ENCODE results near the gene NME1. TPM values are rescaled to one million over a fixed set of nuclear protein-coding genes. Genes with fewer than 3 reads are reported as not detected.

The NME1 gene
- total RNA-seq, 2 donors from 2014 or later = 17.5 to 27.2 TPM

DNA sequence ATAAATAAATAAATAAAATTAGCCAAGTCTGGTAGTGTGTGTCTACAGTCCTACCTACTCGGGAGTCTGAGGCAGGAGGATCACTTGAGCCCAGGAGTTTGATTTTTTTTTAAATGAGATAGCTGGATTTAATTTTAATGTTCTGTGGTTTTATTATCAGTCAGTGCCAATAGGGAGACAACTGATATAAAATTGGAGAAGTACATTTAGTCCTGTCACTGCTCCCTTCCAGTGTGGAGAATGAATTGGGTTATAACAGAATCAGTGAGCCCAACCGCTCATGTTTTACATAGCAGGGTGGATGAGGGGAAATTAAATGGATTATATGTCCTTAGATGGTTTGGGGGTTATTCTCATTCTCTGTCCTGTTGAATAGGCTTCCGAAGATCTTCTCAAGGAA lies 6.2 kb downstream of the NME1 start:
- Histone ChIP-seq H3K27me3 (no peaks in the 10 kb centered on the region), H3K36me3 (replicated peaks in 1 of 2; ENCODE audit: insufficient read depth in 1 of 2, low read depth in 2 of 2) (peaks cover 0 to 3% of the 10 kb centered on the region in 2 donors), H3K27ac (no peak overlapping the region), H3K4me3 (no peak overlapping the region), H3K4me1 (peaks cover 8% of the 10 kb centered on the region), H3K9me3 (no peaks in the 10 kb centered on the region)
- ATAC-seq (no peak), DNase-seq (no peak)
- 93 to 94% methylated on average over 3 of the region's 3 CpGs for WGBS, 2 donors
- intact Hi-C loops (cut with DNase I) = loop anchor here (10.0 kb wide), 1 partner anchor 155 kb away; no protein-coding TSS in a partner anchor
- TF ChIP-seq, protein P1, sequence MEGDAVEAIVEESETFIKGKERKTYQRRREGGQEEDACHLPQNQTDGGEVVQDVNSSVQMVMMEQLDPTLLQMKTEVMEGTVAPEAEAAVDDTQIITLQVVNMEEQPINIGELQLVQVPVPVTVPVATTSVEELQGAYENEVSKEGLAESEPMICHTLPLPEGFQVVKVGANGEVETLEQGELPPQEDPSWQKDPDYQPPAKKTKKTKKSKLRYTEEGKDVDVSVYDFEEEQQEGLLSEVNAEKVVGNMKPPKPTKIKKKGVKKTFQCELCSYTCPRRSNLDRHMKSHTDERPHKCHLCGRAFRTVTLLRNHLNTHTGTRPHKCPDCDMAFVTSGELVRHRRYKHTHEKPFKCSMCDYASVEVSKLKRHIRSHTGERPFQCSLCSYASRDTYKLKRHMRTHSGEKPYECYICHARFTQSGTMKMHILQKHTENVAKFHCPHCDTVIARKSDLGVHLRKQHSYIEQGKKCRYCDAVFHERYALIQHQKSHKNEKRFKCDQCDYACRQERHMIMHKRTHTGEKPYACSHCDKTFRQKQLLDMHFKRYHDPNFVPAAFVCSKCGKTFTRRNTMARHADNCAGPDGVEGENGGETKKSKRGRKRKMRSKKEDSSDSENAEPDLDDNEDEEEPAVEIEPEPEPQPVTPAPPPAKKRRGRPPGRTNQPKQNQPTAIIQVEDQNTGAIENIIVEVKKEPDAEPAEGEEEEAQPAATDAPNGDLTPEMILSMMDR (IDR thresholded peaks at IDR 0.05) = no peak
- TF ChIP-seq POLR2A (IDR thresholded peaks at IDR 0.05) = no peak

DNA sequence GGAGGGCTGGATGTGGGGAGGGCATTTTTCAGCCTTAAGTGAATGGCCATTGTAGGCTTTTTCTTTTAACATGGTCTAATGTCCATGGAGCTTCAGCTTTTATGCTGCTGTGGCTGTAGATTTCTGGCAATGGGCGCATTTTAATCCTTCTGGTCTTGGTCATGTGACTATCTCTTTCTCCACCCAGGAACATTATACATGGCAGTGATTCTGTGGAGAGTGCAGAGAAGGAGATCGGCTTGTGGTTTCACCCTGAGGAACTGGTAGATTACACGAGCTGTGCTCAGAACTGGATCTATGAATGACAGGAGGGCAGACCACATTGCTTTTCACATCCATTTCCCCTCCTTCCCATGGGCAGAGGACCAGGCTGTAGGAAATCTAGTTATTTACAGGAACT lies 8.2 kb downstream of the NME1 start:
- H3K9me3 ChIP-seq = no peaks in the 10 kb centered on the region
- H3K36me3 ChIP-seq (replicated peaks in 1 of 2; ENCODE audit: insufficient read depth in 1 of 2, low read depth in 2 of 2) = peaks cover 0 to 3% of the 10 kb centered on the region in 2 donors
- no peak overlapping the region for H3K27ac ChIP-seq
- WGBS, 2 donors = 64 to 77% methylated on average over 3 of the region's 3 CpGs
- DNase-seq (no peak), ATAC-seq (no peak)
- H3K27me3 ChIP-seq = no peaks in the 10 kb centered on the region
- no peak overlapping the region for H3K4me3 ChIP-seq
- peaks cover 8% of the 10 kb centered on the region for H3K4me1 ChIP-seq
- no peak for TF ChIP-seq POLR2A (IDR thresholded peaks at IDR 0.05)
- TF ChIP-seq, protein P1 (IDR thresholded peaks at IDR 0.05) = no peak
- intact Hi-C loops (cut with DNase I) = no loop called here

DNA sequence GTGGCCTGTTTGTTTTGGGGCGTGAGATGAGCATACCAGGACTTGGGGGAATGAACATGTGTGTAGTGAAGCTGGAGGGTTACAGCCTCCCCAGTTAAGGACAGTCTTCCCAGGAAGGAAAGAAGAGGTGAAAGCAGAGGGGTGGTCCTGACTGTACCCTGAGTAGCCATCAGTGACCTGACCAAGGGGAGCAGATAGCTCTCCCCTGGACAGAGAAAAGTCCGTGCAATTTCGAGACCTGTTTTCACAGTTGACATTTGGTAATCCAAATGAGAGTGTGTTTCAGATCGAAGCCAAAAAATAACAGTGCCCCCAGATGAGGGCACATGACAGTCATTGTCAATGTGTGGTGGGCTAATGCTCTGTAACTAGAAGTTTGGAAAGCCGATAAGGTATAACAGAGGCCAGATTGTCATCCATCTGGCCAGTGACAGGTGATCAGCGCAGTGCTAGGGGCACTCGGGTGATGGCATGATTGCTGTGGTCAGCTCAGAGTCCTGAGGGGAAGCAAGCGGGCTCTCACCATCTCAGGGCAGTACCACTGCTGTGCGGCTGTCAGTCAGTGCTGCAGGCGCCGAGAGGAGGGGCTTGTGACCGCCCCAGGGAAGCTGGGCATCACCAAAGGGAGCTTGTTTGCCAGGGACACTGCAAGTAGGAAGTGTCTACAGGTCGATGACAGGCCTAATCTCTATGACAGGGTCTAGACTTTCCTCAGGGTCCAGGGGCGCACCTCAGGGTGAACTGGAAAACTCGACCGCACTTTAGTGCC lies 11.7 kb downstream of the NME1 start:
- intact Hi-C loops (cut with DNase I) = no loop called here
- Histone ChIP-seq H3K36me3 (replicated peaks in 1 of 2; ENCODE audit: insufficient read depth in 1 of 2, low read depth in 2 of 2) (peaks cover 7 to 15% of the 10 kb centered on the region in 2 donors), H3K9me3 (no peaks in the 10 kb centered on the region), H3K27ac (peak overlapping the region; percentile 85 to 96 (median 94)), H3K4me3 (no peak overlapping the region), H3K4me1 (peaks cover 15% of the 10 kb centered on the region), H3K27me3 (no peaks in the 10 kb centered on the region)
- TF ChIP-seq POLR2A (IDR thresholded peaks at IDR 0.05) = no peak
- TF ChIP-seq, protein P1 (IDR thresholded peaks at IDR 0.05) = no peak
- ATAC-seq = no peak
- WGBS, 2 donors = 48 to 55% methylated on average over 10 to 16 of the region's 16 CpGs
- DNase-seq = peak in 3 of 4 donors; percentile 15 to 33 (median 21)

DNA sequence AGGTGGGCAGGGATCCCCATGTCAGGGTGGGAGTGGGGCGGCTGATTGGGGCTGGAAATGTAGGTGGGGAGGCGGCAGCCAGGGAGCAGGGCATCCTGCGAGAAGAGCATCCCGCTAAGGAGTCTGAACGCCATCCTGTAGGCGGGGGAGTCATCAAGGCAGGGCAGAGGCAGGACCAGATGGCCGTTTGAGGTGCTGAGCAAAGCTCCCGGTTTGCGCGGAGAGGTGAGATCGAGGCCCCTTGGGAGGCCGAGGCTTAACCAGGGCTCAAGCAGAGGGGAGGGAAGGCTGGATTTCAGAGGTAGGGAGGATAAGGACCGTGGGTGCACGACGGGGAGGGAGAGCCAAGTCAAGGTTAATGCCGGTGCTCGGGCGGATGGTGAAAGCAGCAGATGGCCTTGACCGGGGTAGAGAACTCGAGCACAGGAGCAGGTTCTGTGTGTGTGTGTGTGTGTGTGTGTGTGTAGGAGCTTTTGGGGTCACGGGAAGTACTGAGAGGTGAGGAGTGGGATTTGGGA lies 12.4 kb downstream of the NME1 start:
- Histone ChIP-seq H3K36me3 (replicated peaks in 1 of 2; ENCODE audit: insufficient read depth in 1 of 2, low read depth in 2 of 2) (peaks cover 7 to 19% of the 10 kb centered on the region in 2 donors), H3K27me3 (no peaks in the 10 kb centered on the region), H3K27ac (peak overlapping the region; percentile 85 to 96 (median 94)), H3K4me1 (peaks cover 15% of the 10 kb centered on the region), H3K9me3 (no peaks in the 10 kb centered on the region), H3K4me3 (peak overlapping the region in 1 of 2 donors; percentile 85)
- ATAC-seq (no peak), DNase-seq (no peak)
- WGBS, 2 donors = 2 to 9% methylated on average over 11 to 21 of the region's 21 CpGs
- intact Hi-C loops (cut with DNase I) = no loop called here
- TF ChIP-seq POLR2A (IDR thresholded peaks at IDR 0.05) = peak in 2 of 3 donors; percentile 94 to 96
- TF ChIP-seq, protein P1 (IDR thresholded peaks at IDR 0.05) = no peak
